T-cell (primary cell): ENCODE data around the gene CXCR5. TPM values are rescaled to one million over a fixed set of nuclear protein-coding genes. Genes with fewer than 3 reads are reported as not detected.

Experiments
- ATAC-seq, 4 experiments: fragments of 200-7000 bp in 3 of 4; fragments of 150-1000 bp in 1 of 4; cut with Tn5 transposase; replicated peaks in 1 of 4; 1 replicate in 3 of 4; 2 replicates in 1 of 4; pipeline ENCODE4 v1.10.0; 2021; ENCODE audit warnings: moderate library complexity in 3 of 4, mild to moderate bottlenecking in 2 of 4, moderate number of reproducible peaks in 1 of 4
- CTCF ChIA-PET, 2 donors: fragments of 300-600 bp; sonication (Branson Sonifier 250); formaldehyde crosslinking; loops; one replicate each; lab custom pipeline; 2022; ENCODE audit warnings: antibody characterized with exemption in 2 of 2; lab: Charles Lee
- POLR2A ChIA-PET, 2 donors: fragments of 300-600 bp; sonication (Branson Sonifier 250); formaldehyde crosslinking; loops; one replicate each; lab custom pipeline; 2022; ENCODE audit warnings: antibody characterized with exemption in 2 of 2; lab: Charles Lee
- DNase-seq, 35 experiments: peaks; one replicate each; pipeline versions ENCODE4 v3.0.0 to v3.0.0-alpha.2; 2013 to 2023
- H3K27ac ChIP-seq: one replicate; pipeline ENCODE4 v1.5.1; 2013; ENCODE audit warnings: low read length
- H3K27me3 ChIP-seq, 2 experiments: replicated peaks in 1 of 2; 1 replicate in 1 of 2; 2 replicates in 1 of 2; pipeline versions ENCODE4 v1.6.1 to v1.7.0; 2013; ENCODE audit warnings: low read length in 1 of 2, mixed read lengths in 1 of 2; ENCODE audit not compliant: control insufficient read depth in 2 of 2, insufficient read depth in 2 of 2; ENCODE audit errors: extremely low read depth in 1 of 2
- H3K36me3 ChIP-seq, 2 donors: 1 replicate in 1 of 2; 2 replicates in 1 of 2; pipeline versions ENCODE4 v1.6.1 to v1.7.0; 2013; ENCODE audit warnings: low read length in 1 of 2; ENCODE audit not compliant: control insufficient read depth in 2 of 2, insufficient read depth in 1 of 2; ENCODE audit errors: extremely low read depth in 1 of 2
- H3K4me1 ChIP-seq, 2 experiments: 1 replicate in 1 of 2; 2 replicates in 1 of 2; pipeline versions ENCODE4 v1.6.1 to v1.7.0; 2013; ENCODE audit warnings: low read length in 2 of 2, mixed read lengths in 1 of 2; ENCODE audit not compliant: insufficient read depth in 2 of 2, control insufficient read depth in 1 of 2; ENCODE audit errors: extremely low read depth in 1 of 2
- H3K4me3 ChIP-seq, 2 donors: 1 replicate in 1 of 2; 2 replicates in 1 of 2; pipeline versions ENCODE4 v1.5.1 to v1.7.0; 2013; ENCODE audit warnings: mild to moderate bottlenecking in 2 of 2, low read length in 1 of 2, moderate library complexity in 1 of 2; ENCODE audit not compliant: control insufficient read depth in 1 of 2; ENCODE audit errors: extremely low read depth in 1 of 2
- H3K9me3 ChIP-seq: 2 replicates; pipeline ENCODE4 v1.7.0; 2013
- H3K27ac Mint-ChIP-seq, 2 donors: one replicate each; pipeline ENCODE4 v1.8.0; 2020 to 2021; ENCODE audit warnings: mild to moderate bottlenecking in 2 of 2, mixed read lengths in 2 of 2
- H3K27me3 Mint-ChIP-seq, 2 donors: one replicate each; pipeline ENCODE4 v1.8.0; 2021 to 2022; ENCODE audit warnings: mixed read lengths in 2 of 2
- H3K36me3 Mint-ChIP-seq: one replicate; pipeline ENCODE4 v1.8.0; 2021; ENCODE audit warnings: mixed read lengths
- H3K4me1 Mint-ChIP-seq, 3 donors: one replicate each; pipeline ENCODE4 v1.8.0; 2020 to 2022; ENCODE audit warnings: mixed read lengths in 3 of 3, mild to moderate bottlenecking in 1 of 3
- H3K4me3 Mint-ChIP-seq, 3 donors: one replicate each; pipeline ENCODE4 v1.8.0; 2020 to 2022; ENCODE audit warnings: mild to moderate bottlenecking in 3 of 3, mixed read lengths in 3 of 3, moderate library complexity in 3 of 3
- H3K9me3 Mint-ChIP-seq, 3 donors: one replicate each; pipeline ENCODE4 v1.8.0; 2020 to 2022; ENCODE audit warnings: mixed read lengths in 3 of 3
- WGBS: methylation state at CpG from one replicate; pipeline ENCODE4 v1.1.5; 2013; ENCODE audit warnings: missing lambda C conversion rate; ENCODE audit not compliant: insufficient coverage; 5-methylcytosine and 5-hydroxymethylcytosine counted together
- total RNA-seq, 35 experiments: library from RNA in 6 of 35; stranded (reverse) in 6 of 35; fragments of 120-200 nt in 1 of 35; gene quantifications; one replicate each; pipeline versions ENCODE4 v1.2.1 to v1.2.4 and lab custom pipeline; 2013 to 2026

Gene CXCR5
- total RNA-seq, 5 donors from 2014 or later (not counting 1 experiment from before 2014, with no cell fraction given) = 4.7 to 10.6 (median 6.3) TPM

DNA sequence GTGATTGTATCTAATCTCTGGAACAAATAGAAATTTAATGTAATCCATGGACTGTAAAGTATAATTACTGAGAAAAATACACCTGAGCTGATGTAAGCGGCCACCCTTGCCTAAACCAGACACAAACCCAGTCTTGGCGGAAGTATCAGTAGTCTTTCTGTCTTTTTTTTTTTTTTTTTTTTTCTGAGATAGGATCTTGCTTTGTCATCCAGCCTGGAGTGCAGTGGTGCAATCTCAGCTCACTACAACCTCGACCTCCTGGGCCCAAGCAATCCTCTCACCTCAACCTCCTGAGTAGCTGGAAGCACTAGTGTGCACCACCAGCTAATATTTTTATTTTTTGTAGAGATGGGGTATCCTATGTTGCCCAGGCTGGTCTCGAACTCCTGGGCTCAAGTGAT, 5.5 kb upstream of the CXCR5 start:
- Histone ChIP-seq H3K4me1 (peaks cover 58 to 96% of the 10 kb centered on the region in 2 experiments), H3K4me3 (no peak overlapping the region), H3K27me3 (no peaks in the 10 kb centered on the region), H3K36me3 (no peaks in the 10 kb centered on the region), H3K27ac (peak overlapping the region; percentile 88), H3K9me3 (no peaks in the 10 kb centered on the region)
- Mint-ChIP-seq H3K4me1 (peaks cover 91 to 96% (median 94%) of the 10 kb centered on the region in 3 donors), H3K27ac (peak overlapping the region; percentile 97 to 98), H3K9me3 (no peaks in the 10 kb centered on the region), H3K4me3 (peak overlapping the region in 1 of 3 donors; percentile 79), H3K27me3 (no peaks in the 10 kb centered on the region), H3K36me3 (no peaks in the 10 kb centered on the region)
- WGBS = no CpG with 5 or more reads among the region's 4 CpGs
- ChIA-PET POLR2A (interaction anchor here (0.6 to 3.3 kb wide), 12 partner anchors 8 to 190 kb away, joined by 3 to 28 read pairs (median 6); partner anchors contain the start of genes DDX6 (in 2 of the 2) and VPS11 (in 1 of the 2)), CTCF (interaction anchor here (0.5 to 2.3 kb wide), 16 partner anchors 9 to 453 kb away, joined by 3 to 15 read pairs (median 5); partner anchors contain the start of gene DDX6 (in 1 of the 2))
- peak in 11 of 35 experiments; percentile 20 to 65 (median 32) for DNase-seq
- ATAC-seq = peak; percentile 6 to 30 (median 21)

DNA sequence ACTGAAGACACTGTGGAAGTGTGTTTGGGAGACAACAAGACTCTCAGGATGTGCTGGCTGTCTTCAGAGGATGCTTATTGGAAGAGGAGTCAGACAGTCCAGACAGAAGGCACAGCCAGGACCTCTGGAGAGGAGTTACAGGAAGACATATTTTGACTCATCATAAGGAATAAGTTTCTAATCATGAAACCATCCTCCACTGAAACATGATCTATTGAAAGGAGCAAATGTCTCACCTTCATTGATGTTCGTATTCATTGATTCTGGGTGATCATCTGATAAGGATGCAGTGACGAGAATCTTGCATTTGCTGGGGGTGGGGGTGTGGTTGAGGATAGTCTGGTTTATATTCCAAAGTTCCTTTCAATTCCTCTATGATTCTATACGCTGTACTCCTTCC, 2.5 kb upstream of the CXCR5 start:
- Mint-ChIP-seq H3K36me3 (no peaks in the 10 kb centered on the region), H3K4me1 (peaks cover 78 to 86% (median 80%) of the 10 kb centered on the region in 3 donors), H3K9me3 (no peaks in the 10 kb centered on the region), H3K4me3 (peak overlapping the region in 1 of 3 donors; percentile 19), H3K27ac (peak overlapping the region; percentile 74 to 79), H3K27me3 (no peaks in the 10 kb centered on the region)
- H3K27me3 ChIP-seq = no peaks in the 10 kb centered on the region
- H3K9me3 ChIP-seq = no peaks in the 10 kb centered on the region
- DNase-seq (peak in 1 of 35 experiments; percentile 9), ATAC-seq (no peak)
- POLR2A ChIA-PET = interaction anchor here in 1 of 2 donors (0.7 kb wide), 1 partner anchor 62 kb away, joined by 11 read pairs; no protein-coding TSS in a partner anchor
- H3K36me3 ChIP-seq = no peaks in the 10 kb centered on the region
- H3K27ac ChIP-seq = no peak overlapping the region
- peaks cover 46 to 85% of the 10 kb centered on the region in 2 experiments for H3K4me1 ChIP-seq
- CTCF ChIA-PET = interaction anchor here in 1 of 2 donors (0.6 kb wide), 1 partner anchor 116 kb away, joined by 6 read pairs; no protein-coding TSS in a partner anchor
- H3K4me3 ChIP-seq = no peak overlapping the region
- no CpG with 5 or more reads among the region's 3 CpGs for WGBS

DNA sequence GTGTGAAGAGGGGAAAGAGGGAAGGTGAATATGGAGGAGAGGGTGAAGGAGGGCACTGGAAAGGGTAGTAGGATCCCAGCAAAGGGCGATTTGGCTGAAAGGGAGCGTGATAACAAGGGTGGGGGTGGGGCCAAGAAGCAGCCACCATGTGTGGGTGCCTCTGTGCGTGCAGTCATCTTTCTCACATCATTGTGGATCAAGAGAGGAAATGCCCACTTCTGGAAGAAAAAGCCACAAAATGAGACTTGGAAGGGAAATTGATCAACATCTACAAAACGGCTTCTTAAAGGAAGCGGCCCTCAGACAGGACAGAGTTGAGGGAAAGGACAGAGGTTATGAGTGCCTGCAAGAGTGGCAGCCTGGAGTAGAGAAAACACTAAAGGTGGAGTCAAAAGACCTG, 1.2 kb upstream of the CXCR5 start:
- no peaks in the 10 kb centered on the region for H3K36me3 Mint-ChIP-seq
- DNase-seq = no peak
- H3K27me3 Mint-ChIP-seq = no peaks in the 10 kb centered on the region
- ChIA-PET POLR2A (interaction anchor here in 1 of 2 donors (1.0 kb wide), 1 partner anchor 90 kb away, joined by 3 read pairs; no protein-coding TSS in a partner anchor), CTCF (interaction anchor here (0.7 to 1.7 kb wide), 2 partner anchors 89 to 93 kb away, joined by 4 to 6 read pairs; no protein-coding TSS in a partner anchor)
- Histone ChIP-seq H3K4me3 (no peak overlapping the region), H3K9me3 (no peaks in the 10 kb centered on the region), H3K27ac (peak overlapping the region; percentile 75), H3K27me3 (no peaks in the 10 kb centered on the region), H3K4me1 (peaks cover 38 to 85% of the 10 kb centered on the region in 2 experiments), H3K36me3 (no peaks in the 10 kb centered on the region)
- H3K27ac Mint-ChIP-seq = peak overlapping the region; percentile 82 to 88
- H3K4me3 Mint-ChIP-seq = peak overlapping the region; percentile 62 to 77 (median 68)
- 41% methylated on average over 3 of the region's 5 CpGs for WGBS
- no peak for ATAC-seq
- no peaks in the 10 kb centered on the region for H3K9me3 Mint-ChIP-seq
- H3K4me1 Mint-ChIP-seq = peaks cover 75 to 83% (median 75%) of the 10 kb centered on the region in 3 donors

DNA sequence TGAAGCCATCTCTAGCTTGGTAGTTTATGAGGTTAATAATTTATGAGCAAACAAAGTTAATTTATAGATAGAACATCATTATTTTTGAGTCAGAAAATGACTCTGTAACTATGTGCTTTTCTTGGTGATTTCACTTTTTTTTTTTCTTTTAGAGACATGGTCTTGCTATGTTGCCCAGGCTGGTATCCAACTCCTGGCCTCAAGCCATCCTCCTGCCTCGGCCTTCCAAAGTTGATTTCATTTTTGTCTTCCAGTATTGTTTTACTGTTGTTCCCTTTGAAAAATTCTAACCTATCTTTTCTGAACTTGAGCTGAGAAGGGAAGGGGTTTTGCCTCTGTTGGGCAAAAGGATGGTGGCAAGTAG, 706 bp upstream of the CXCR5 start:
- H3K4me1 ChIP-seq = peaks cover 33 to 85% of the 10 kb centered on the region in 2 experiments
- DNase-seq = no peak
- H3K27me3 Mint-ChIP-seq = no peaks in the 10 kb centered on the region
- ChIA-PET POLR2A (interaction anchor here in 1 of 2 donors (0.7 to 1.0 kb wide), 2 partner anchors 41 to 91 kb away, joined by 3 read pairs; no protein-coding TSS in a partner anchor), CTCF (interaction anchor here (0.7 to 2.3 kb wide), 5 partner anchors 13 to 93 kb away, joined by 3 to 13 read pairs (median 4); no protein-coding TSS in a partner anchor)
- no CpG with 5 or more reads among the region's 1 CpG for WGBS
- H3K9me3 Mint-ChIP-seq = no peaks in the 10 kb centered on the region
- H3K36me3 ChIP-seq = no peaks in the 10 kb centered on the region
- H3K27ac ChIP-seq = peak overlapping the region; percentile 75
- peak overlapping the region; percentile 68 to 79 (median 77) for H3K4me3 Mint-ChIP-seq
- peak overlapping the region; percentile 82 to 88 for H3K27ac Mint-ChIP-seq
- H3K27me3 ChIP-seq = no peaks in the 10 kb centered on the region
- no peak for ATAC-seq
- no peaks in the 10 kb centered on the region for H3K9me3 ChIP-seq
- peaks cover 74 to 81% (median 75%) of the 10 kb centered on the region in 3 donors for H3K4me1 Mint-ChIP-seq
- peak overlapping the region in 1 of 2 donors; percentile 46 for H3K4me3 ChIP-seq
- no peaks in the 10 kb centered on the region for H3K36me3 Mint-ChIP-seq

DNA sequence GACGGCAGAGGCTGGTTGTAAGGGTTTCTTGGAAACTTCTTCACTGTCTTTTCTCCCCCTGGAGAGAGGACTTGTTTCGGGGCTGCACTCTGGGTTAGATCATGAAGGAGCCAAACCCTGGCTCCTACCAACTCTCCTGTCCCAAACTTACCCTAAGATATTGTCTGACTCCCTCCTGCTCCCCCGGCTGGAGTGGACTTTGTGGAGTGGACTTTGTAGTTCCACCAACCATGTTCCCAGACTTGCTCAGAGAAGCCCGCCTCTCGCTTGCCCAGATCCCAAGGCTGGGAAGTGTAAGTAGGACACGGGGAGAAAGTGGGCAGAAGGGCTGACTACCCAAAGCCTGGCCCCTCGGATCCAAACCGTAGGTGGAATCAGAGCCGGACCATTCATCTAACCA, 1.2 kb downstream of the CXCR5 start:
- peak in 1 of 35 experiments; percentile 12 for DNase-seq
- ATAC-seq = no peak
- WGBS = no CpG with 5 or more reads among the region's 9 CpGs
- Mint-ChIP-seq H3K4me3 (peak overlapping the region; percentile 68 to 79 (median 77)), H3K27me3 (no peaks in the 10 kb centered on the region), H3K36me3 (no peaks in the 10 kb centered on the region), H3K27ac (peak overlapping the region; percentile 82 to 88), H3K4me1 (peaks cover 75 to 84% (median 75%) of the 10 kb centered on the region in 3 donors), H3K9me3 (no peaks in the 10 kb centered on the region)
- POLR2A ChIA-PET = interaction anchor here in 1 of 2 donors (0.6 to 0.8 kb wide), 2 partner anchors 9 to 56 kb away, joined by 3 to 4 read pairs; no protein-coding TSS in a partner anchor
- CTCF ChIA-PET = interaction anchor here in 1 of 2 donors (2.3 kb wide), 1 partner anchor 15 kb away, joined by 13 read pairs; no protein-coding TSS in a partner anchor
- Histone ChIP-seq H3K27ac (peak overlapping the region; percentile 75), H3K4me1 (peaks cover 20 to 85% of the 10 kb centered on the region in 2 experiments), H3K4me3 (peak overlapping the region in 1 of 2 donors; percentile 46), H3K27me3 (no peaks in the 10 kb centered on the region), H3K9me3 (no peaks in the 10 kb centered on the region), H3K36me3 (no peaks in the 10 kb centered on the region)

DNA sequence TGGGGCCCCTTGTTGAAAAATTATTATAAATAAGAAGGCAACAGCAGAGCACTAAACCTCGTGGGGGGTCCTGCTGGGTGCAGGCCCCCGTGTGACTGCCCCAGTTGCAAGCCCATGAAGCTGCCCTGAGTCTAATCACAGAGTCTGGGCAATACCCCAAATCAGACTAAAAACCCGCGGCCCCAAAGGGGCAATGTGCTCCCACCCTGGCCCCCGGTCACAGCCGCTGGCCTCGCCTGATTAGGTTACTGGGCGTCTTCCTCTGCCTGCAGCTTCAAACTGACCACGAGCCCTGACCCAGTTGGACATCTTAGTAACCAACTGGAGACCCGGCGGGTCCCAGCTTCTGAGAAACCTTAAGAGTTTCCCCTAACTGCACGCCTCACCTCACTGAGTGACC, 1.6 kb downstream of the CXCR5 start:
- ATAC-seq (no peak), DNase-seq (no peak)
- H3K27me3 Mint-ChIP-seq = no peaks in the 10 kb centered on the region
- 79% methylated on average over 12 of the region's 12 CpGs for WGBS
- POLR2A ChIA-PET = no interaction called here
- H3K4me1 ChIP-seq = peaks cover 19 to 87% of the 10 kb centered on the region in 2 experiments
- H3K4me1 Mint-ChIP-seq = peaks cover 75 to 84% (median 76%) of the 10 kb centered on the region in 3 donors
- no peak overlapping the region for H3K27ac ChIP-seq
- H3K36me3 ChIP-seq = no peaks in the 10 kb centered on the region
- peak overlapping the region in 1 of 2 donors; percentile 46 for H3K4me3 ChIP-seq
- no peaks in the 10 kb centered on the region for H3K27me3 ChIP-seq
- peak overlapping the region; percentile 68 to 79 (median 77) for H3K4me3 Mint-ChIP-seq
- H3K27ac Mint-ChIP-seq = peak overlapping the region; percentile 61 to 81
- no peaks in the 10 kb centered on the region for H3K9me3 ChIP-seq
- CTCF ChIA-PET = interaction anchor here in 1 of 2 donors (2.3 kb wide), 1 partner anchor 15 kb away, joined by 13 read pairs; no protein-coding TSS in a partner anchor
- H3K9me3 Mint-ChIP-seq = peaks cover 0 to 4% (median 0%) of the 10 kb centered on the region in 3 donors
- no peaks in the 10 kb centered on the region for H3K36me3 Mint-ChIP-seq
